GM18907 (cell line): ENCODE measurements around the gene GRB10.
"Not testable (repeated sequence)": the region's sequence is repeated elsewhere in the genome, so short reads cannot be mapped to it uniquely, and the experiment has no call there.

ENCODE experiments used
- ATAC-seq: cut with Tn5 transposase; IDR thresholded peaks from one replicate; pipeline ENCODE4 v1.9.1; 2021; ENCODE audit warnings: mild to moderate bottlenecking, moderate library complexity; ENCODE audit not compliant: unreplicated experiment

GRB10 gene

DNA sequence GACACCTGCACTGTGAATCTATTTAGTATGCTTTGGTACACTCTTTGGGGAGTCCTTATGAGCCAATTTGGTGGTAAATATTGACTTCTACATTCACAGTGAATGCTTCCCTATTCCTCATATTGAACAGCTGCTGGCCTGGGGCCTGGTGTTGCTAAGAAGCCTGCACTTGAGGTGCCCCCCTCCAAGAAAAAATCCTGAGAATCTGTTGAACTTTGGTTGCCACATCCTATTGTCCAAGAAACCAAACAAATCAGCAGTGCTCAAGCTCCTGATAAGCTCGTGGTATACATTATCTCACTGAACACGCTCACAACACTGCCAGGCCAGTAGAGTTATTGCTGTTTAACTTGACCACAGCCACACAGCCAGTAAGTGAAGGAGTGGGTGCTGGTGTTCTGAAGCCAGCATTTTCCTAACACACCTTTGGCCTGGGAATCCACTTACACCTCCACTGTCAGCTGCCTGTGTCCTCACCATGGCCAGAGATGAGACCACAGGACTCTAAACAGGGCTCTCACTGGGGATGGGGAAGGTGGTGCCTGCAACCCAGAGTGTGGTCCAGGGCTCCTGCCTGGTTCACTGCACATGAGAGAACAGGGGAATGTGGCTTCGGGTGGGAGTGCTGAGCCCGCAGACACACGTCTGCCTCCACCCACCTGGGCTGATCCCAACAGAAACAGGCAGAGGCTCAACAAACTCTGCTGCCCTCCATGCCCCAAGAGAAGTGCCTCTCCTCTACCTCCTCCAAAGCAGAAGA, 224.2 kb downstream of the GRB10 start:
- ATAC-seq: no peak

DNA sequence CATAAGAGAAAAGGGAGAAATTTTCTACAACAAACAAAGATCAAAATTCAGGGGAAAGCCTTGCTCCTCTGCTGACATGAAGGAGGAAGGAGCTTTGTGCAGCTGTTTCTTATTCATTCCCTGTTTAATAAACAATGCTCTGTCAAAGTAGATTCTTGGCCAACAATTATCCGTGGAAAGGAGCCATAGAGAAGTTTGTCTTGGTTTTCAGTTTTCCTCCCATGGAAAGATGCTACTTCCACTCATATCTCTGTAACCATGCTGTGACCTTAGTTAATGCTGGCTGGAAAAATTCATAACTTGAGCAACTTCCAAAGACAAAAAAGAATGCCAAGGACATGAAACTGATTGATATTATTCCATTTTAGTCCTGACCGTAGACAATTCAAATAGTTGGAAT, 225.6 kb downstream of the GRB10 start:
- ATAC-seq: no peak

GRCh38 chr7:50556247-50556991, 226.3 kb downstream of the GRB10 start:
- ATAC-seq: no peak

DNA sequence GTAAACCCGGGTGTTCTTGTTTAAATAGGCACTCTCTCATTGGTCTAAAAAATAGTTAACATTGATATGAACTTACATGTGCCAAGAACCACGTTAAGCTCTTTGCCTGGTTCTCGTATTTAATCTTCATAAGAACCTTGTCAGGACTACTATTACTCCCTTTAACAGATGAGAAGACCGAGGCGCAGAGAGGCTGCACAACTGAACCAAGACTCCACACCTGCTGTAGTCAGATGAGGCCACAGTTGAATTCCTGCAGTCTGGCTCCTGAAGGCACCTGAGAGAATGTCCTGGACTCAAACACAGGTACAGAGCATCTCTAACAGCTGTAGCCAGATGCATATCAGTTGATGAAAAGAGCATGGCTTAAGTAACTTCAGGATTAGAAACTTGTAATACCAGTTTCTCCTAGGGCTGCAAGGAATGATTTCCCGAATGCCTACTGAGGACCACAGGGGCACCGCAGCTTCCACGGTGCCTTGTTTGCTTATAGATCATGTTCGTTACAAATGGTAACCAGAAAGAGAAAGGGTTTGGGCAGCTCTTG, 227.0 kb downstream of the GRB10 start:
- no peak for ATAC-seq

DNA sequence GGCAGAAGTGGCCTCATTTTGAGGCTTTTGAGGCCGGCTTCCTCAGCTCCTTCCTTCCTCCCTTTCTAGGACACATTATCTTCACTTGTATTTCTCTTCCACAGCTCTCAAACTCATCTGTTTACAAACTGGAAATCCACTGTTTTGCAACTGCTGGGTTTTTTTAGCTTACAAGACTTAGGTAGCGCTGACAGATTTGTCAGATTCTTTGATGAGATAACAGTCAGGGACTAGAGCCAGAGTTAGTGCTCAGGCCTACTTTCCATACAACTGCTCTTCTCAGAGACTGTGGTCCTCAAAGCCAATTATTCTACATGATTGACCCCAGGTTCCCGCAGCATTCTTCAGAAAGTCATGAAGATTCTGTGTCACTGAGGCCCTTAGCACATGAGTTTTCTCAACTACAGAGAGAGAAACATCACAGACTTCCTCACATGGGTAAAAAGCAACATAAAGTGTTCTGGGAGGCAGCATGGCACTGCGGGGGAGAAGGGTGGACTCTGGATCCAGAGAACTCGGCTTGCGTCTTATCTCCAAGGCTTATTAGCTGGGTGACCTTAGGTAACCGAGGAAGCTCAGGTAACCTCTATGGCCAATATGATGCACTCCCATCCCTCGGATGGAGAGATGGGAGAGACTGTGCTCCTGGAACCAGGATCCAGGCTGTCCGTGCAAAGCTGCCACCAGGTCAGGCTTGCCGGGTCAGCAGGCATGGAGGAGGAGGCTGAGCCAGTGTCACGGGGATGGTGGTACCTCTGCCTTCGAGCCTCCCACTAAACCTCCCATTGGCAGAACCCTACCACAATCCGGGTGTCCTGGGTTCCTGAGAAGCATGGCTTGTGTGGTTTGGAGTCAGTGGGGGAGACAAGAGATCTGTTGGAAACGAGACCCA, 228.0 kb downstream of the GRB10 start:
- no peak for ATAC-seq

GRCh38 chr7:50553973-50554372, 228.7 kb downstream of the GRB10 start:
- no peak for ATAC-seq

DNA sequence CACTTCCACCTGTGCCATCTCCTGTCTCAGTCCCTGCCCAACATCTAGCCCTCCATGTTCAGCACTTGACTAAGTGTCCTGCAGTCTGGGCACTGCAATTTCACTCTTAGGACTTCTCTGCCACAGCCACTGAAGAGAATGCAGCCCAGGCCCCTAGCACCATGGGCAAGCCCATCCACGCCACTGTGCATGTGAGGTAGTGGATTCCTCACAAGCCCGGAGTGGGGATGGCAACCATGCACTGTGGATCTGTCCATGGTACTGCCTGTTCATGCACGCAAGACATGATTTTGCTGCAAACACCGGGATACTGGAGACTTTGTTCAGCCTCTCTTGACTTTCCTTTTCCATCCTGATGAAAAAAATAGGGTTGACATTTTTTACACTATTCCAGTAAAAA, 229.8 kb downstream of the GRB10 start:
- ATAC-seq: no peak

- ATAC-seq: no peak
These were observed 230.6 kb downstream of the GRB10 start for GRCh38 chr7:50552139-50552538.

GRCh38 chr7:50545613-50546012, 237.1 kb downstream of the GRB10 start:
- ATAC-seq: not testable (repeated sequence)

GRCh38 chr7:50544992-50545391, 237.7 kb downstream of the GRB10 start:
- no peak for ATAC-seq

DNA sequence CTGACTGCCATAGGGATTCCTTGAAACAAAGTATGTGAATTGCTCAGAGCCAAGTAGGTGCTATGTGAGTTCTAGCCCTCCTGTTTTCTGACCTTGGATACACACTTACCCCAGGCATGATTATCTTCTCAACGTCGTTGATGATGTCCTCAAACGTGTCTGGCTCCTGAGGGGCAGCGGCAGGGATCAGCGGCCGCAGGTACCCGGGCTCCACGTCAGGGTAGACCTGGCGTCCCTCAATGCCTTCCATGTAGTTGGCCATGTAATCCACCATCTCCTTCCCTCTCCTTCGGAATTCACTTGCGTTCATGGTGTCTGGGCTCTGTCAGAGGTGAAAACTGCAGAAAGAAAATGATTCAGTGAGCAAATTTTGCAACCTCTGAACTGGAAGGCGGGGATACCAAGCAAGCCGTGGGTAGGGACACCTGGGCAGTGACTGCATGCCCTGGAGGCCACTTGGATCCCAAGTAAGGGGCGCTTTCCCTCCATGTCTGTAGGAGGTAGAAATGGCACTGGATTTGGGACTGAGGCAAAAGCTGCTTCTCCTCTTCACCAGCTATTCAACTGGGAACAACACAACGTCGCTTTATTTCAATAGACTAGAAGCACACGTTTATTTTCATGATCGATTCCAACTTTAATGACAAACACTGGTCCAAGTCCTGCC, 238.8 kb downstream of the GRB10 start:
- ATAC-seq: no peak

DNA sequence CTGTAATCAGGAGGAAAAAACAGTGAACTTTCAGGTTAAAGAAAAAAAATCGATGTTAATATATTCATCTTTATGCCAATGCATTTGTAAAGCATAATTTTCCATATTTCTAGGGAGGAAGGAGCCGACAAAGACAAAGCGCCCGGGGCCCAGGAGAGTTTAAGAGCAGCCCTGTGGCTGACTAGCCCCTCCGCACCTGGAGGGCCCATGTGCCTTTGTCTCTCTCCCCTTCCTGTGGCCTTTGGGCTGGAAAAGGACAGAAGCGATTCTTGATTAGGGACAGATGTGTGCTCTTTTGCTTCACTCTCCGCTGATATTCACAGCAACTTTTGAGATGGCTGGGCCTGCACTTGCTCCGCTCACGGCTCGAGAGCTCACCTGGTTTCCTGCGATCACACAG, 240.6 kb downstream of the GRB10 start:
- no peak for ATAC-seq

- ATAC-seq: no peak
These were observed 241.7 kb downstream of the GRB10 start for GRCh38 chr7:50540785-50541579.
